SH-SY5Y (cell line): ENCODE data around the gene NSF.

Experiments
- GATA2 ChIP-seq: IDR thresholded peaks from 2 replicates; pipeline ENCODE4 v1.6.1; 2011; ENCODE audit warnings: mild to moderate bottlenecking, low read depth, low read length
- GATA3 ChIP-seq: IDR thresholded peaks from 2 replicates; pipeline ENCODE4 v1.6.1; 2011; ENCODE audit warnings: low read depth, mild to moderate bottlenecking, low read length, moderate library complexity

GRCh38 chr17:46751425-46751824 lies 161.0 kb downstream of the NSF start:
- no peak for TF ChIP-seq GATA3
- TF ChIP-seq GATA2: no peak
